Epidermal melanocyte (primary cell): ENCODE data around the gene ZNF512B.
"Not testable (repeated sequence)": the region's sequence is repeated elsewhere in the genome, so short reads cannot be mapped to it uniquely, and the experiment has no call there.

Experiments used
- DNase-seq: peaks from one replicate; pipeline ENCODE4 v3.0.0; 2011; ENCODE audit warnings: low spot score; ENCODE audit not compliant: insufficient read length

ZNF512B gene

GRCh38 chr20:63969838-63970713 lies at the start of gene ZNF512B:
TSS of gene ZNF512B (minus strand) at chr20:63969930. CDS start at chr20:63967950, 1,980 bp downstream.
- DNase-seq = peak; percentile 93

DNA sequence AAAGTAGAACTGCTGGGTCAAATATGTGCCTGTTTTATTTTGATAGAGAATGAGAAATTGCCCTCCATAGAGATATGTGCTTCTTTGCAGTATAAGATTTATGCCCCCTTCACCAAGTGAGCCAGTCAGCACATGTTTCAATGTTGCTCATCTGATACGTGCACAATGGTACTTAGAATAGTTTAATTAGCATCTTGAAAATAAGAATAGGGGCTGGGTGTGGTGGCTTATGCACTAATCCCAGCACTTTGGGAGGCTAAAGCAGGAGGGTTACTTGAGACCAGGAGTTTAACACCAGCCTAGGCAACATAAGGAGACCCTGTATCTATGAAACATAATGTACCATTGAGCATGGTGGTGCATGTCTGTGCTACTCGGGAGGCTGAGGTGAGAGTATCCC lies 45.9 kb upstream of the ZNF512B start:
- DNase-seq = no peak

GRCh38 chr20:64012385-64013154 lies 42.8 kb upstream of the ZNF512B start:
- DNase-seq = not testable (repeated sequence)

GRCh38 chr20:64011366-64011779 lies 41.6 kb upstream of the ZNF512B start:
- no peak for DNase-seq

DNA sequence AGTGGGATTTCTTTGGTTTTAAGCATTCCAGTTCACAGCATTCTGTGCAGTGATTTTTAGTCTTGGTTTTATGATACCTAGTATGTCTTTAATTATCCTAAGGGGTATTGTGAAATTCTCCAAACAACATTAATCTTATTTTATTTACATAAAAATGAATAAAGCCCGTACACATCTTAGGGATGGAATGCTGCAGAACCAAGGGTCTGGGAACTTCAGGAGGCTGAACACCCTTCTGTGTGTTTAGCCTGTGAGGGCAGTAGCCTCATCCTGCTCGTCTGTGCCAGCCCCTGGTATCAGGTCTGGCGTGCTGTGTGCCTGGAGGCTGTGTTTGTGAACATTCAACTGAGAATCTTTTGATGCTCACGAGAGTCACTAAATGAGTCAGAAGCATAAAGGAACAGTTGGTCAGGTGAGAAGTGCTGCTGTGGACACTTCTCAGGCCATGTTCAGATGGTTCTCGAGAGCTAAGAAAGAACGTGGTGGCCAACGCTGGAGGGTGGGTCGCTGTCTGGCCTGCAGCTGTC lies 41.0 kb upstream of the ZNF512B start:
- DNase-seq = peak; percentile 52

DNA sequence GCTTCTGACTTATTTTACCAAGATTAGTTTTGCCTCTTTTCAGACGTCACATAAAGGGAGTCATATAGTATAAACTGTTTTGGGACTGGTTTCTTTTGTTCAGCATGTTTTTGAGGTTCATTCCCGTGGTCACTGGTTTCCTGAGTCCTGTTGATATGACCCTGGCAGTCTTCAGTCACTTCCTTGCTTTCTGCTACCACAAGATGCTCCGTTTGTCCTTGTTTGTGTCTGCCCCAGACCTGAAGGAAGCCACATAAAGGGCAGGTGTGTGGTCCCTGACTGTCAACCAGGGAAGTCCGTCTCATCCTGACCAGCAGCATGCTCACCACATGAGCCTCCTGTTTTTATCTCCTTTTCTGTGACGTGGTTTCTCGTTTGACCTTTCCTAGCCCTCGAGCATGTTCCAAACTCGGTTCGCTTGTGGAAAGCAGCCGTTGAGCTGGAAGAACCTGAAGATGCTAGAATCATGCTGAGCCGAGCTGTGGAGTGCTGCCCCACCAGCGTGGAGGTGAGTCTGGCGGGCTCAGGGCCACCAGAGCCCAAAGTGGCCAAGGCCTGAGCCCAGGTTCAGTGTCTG lies 40.2 kb upstream of the ZNF512B start:
- no peak for DNase-seq

DNA sequence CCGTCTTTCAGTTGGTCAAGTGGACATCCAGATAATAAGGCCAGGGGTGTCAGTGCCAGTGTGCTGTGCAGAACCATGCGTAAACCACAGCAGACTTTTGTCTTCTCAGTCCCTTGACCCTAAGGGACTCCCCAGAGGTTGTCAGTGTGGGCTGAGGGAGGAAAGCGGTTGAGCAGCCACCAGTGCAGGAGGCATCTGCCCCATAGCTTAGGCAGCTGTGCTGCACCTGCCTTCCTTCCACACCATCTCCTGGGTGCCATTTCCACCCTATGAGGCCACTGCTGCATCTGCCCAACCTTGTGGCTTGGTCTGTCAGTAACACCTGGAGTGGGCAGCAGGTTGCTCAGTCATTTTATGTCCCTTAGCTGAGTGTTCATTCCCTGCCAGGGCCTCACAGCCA lies 37.2 kb upstream of the ZNF512B start:
- DNase-seq = no peak

GRCh38 chr20:64006490-64006889 lies 36.8 kb upstream of the ZNF512B start:
- DNase-seq = no peak

- no peak for DNase-seq
These were observed 35.7 kb upstream of the ZNF512B start for GRCh38 chr20:64005394-64005793.

DNA sequence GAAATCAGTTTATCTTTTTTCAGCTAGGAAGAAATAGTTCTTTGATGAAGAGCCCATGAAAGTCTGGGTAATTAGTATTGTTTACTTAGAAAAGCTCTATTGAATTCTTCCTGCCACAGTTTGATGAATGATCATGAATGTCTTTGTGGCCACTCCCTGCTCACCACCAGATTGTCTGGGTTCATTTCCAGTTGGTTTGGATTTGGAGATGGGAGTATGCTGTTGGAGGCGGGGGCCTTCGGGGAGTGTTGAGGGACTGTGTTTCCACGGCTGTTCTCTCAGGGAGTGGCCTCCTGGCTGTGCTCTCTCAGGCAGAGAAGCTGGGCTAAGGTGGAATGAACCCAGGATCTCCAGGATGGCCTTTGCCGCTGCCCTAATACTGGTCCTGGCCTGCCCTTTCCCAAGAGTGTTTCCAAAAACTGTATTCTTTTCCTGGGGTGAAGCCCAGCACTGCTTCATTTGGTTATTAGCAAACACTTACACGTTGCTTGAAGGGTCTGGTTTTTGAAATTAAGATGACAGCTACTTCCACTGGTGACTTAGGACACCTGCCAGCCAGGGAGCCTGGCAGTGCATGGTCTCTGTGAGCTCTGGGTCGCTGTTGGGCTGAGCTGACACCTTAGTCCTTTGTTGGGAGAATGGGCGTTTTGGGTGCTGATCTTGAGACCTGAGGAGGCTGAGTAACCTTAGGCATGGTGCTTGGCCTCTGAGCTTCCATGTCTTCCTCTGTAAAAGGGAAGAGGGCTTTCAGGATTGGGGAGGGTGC lies 34.4 kb upstream of the ZNF512B start:
- no peak for DNase-seq

- DNase-seq = no peak
These were observed 31.9 kb upstream of the ZNF512B start for GRCh38 chr20:64001607-64002011.

- no peak for DNase-seq
These were observed 31.2 kb upstream of the ZNF512B start for GRCh38 chr20:64000906-64001305.

- no peak for DNase-seq
These were observed 13.2 kb upstream of the ZNF512B start for GRCh38 chr20:63982937-63983336.

GRCh38 chr20:63980806-63981728 lies 11.3 kb upstream of the ZNF512B start, which contains the start of gene PRPF6:
TSS of gene PRPF6 (plus strand) at chr20:63981132. CDS start at chr20:63981246, 114 bp downstream.
- peak; percentile 99 for DNase-seq

DNA sequence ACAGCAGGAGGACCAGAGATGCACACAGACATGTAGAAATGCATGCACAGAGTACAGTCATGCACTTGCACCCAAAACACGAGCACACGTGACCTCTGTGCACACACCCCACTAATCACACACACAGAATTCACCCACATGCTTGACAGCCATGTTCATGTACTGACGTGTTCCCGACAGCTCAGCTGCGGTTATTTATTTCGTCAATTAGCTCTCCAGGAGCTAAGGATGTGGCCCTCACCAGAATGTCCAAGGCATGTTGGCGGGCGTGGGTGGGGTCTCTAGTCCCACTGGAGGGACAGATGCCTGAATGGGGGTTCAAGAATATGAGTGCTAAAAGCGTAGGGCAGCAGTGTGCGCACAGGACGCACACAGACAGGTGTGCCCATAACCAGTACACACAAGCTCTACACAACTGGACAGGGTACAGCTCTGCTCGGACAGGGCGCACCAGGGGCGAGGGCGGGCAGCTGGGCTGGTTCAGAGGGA lies 10.6 kb upstream of the ZNF512B start:
- no peak for DNase-seq

DNA sequence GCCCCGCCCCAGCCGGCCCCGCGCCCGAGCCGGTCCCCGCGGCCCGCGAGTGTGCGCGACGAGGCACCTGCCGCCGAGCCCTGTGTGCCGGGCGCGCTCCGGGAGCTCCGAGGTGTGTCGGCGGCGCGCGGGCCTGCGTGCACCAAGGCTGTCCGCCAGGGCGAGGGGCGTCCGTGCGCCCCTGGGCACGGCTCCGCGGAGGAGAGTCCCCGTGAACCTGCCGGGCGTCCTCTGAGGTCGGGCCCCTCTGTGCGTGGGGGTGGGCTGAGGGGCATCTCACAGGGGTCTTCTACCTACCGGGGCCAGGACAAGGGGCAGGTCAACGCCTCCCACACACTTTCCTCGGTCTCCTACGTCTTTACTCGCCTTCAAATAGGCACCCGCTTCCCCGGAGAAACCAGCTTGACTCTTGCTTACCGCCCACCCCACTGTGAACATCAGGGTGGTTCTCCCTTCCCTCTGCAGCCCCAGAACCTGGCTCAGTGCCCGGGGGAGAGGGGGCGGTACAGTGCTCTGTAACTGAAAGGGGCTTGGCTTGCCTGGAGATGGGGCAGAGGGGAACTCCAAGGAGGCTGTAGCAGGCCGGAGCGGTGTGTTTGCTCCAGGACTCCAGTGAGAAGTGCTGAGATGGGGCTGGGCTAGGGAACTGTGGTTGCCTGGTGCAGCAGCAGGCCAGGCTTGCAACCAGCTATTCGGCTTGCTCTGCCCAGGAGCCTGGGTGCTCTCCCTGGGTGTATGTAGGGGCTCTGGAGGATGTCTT lies 10.0 kb upstream of the ZNF512B start, which contains the start of gene SAMD10:
Gene SAMD10 (minus strand): TSS at position 86 of the 760 bp plus-strand sequence. CDS start 175 bp downstream, outside the sequence.
- DNase-seq = no peak

- no peak for DNase-seq
These were observed 9.5 kb upstream of the ZNF512B start for GRCh38 chr20:63979229-63979556.

- DNase-seq = no peak
These were observed 8.8 kb upstream of the ZNF512B start for GRCh38 chr20:63978319-63979228.
